Brain pericyte (primary cell): ENCODE data around the gene CBLN3.
"Not testable (repeated sequence)": the region's sequence is repeated elsewhere in the genome, so short reads cannot be mapped to it uniquely, and the experiment has no call there.

Source experiments
- DNase-seq: peaks from one replicate; pipeline ENCODE4 v3.0.0-alpha.2; 2012; ENCODE audit warnings: low read depth, low spot score

CBLN3 gene

GRCh38 chr14:24403294-24403998 is 26.0 kb downstream of the CBLN3 start:
- DNase-seq = no peak

DNA sequence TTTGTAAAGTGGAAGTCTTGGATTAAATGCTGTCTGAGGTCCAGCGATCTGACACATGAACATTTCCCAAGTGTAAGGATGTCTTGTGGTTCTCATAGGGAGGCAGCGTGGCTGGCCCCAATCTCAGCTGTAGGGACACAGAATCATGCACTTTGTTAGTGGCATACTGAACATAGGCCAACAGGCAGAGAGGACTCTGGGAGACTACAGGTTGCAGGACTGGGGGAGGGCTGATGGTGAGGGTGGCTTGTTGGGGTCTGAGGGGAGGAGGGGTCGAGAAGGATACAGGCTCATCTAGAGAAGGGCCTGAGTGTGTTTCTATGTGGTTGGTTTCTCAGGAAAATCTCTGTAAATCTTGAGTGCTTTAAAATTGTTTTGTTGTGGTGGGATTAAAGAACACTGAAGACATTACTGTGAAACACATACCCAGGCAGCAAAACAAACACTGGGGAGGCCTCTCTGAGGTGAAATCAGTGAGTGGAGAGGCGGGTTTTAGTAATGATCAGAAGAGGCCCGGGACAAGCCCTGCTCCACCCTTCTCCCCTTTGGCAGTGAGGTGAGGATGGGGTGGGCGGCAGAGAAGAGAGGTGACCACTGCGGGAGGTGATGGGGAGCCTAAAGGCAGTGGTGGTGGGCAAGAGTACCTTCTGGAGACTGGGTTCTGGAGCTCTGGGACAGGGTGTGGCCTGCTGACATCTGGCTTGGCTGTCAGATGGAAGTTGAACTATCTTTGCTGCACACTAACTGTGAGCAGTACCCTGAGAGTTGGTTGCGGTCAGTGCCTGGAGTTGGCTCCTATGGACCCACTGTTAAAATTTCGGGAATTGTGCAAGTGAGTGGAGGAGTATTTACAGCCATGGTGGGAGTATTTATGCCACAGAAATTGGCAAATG is 27.4 kb downstream of the CBLN3 start:
- DNase-seq = no peak

GRCh38 chr14:24399999-24400718 is 29.3 kb downstream of the CBLN3 start:
- no peak for DNase-seq

DNA sequence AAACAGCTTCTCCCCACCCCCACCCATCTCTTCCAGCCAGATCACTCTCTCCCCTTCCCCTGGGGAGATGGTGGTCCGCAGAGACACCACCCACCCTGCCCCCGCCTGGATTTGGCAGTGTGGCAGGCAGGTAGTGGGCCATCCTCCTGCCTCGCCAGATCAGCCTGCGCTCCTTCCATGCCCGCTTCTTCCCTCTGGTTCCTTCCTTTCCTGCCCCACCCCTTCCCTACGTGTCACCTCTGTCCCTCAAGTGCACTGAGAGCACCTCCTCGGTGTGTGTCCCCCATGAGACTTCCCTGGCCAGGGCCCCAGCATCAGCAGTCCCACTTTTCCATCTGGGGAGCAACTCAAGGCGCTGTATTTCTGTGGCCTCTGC is 30.0 kb downstream of the CBLN3 start:
- DNase-seq = no peak

- DNase-seq = no peak
These were observed 30.6 kb downstream of the CBLN3 start, which contains the start of gene NYNRIN for GRCh38 chr14:24398653-24399446. Gene NYNRIN, plus strand, starts transcription at chr14:24399003. Its CDS starts 244 bp downstream, at chr14:24399247.

GRCh38 chr14:24398293-24398652 is 31.2 kb downstream of the CBLN3 start:
- no peak for DNase-seq

DNA sequence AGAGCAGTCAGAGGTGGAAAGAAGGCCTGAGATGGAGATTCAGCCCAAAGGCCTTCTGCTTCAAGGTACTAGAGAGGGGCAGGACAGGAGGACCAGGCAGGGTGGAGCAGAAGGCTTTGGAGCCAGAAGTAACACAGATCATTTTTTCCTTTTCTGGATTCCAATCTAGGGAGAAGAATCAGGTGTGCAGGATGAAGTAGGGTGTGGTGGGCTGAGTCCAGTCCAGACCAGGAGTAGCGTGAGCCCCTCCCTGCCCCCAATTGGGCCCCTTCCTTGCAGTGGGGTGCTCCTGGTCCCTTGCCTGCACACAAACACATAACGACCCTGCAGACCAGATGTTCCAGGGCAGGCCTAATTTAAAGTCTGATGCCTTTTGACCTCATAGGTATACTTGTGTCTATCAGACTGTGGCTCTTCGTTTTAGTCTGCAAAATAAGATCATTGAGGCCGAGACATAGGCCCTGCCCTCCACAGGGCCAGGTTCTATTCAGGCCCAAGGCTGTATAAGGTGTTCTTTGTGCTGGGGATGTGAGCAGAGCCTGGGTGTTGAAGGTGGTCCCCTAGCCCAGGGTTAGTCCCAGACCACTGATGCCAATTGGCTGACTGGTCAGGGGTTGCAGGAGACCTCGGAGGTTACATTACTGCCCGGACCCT is 31.7 kb downstream of the CBLN3 start:
- no peak for DNase-seq

GRCh38 chr14:24395609-24396582 is 33.6 kb downstream of the CBLN3 start:
- DNase-seq = no peak

- no peak for DNase-seq
These were observed 35.2 kb downstream of the CBLN3 start for GRCh38 chr14:24394275-24394674.

GRCh38 chr14:24392325-24393091 is 37.0 kb downstream of the CBLN3 start:
- no peak for DNase-seq

- DNase-seq = no peak
These were observed 38.6 kb downstream of the CBLN3 start for GRCh38 chr14:24390701-24391468.

- no peak for DNase-seq
These were observed 40.1 kb downstream of the CBLN3 start for GRCh38 chr14:24389226-24389848.

GRCh38 chr14:24388474-24389179 is 40.8 kb downstream of the CBLN3 start:
- no peak for DNase-seq

DNA sequence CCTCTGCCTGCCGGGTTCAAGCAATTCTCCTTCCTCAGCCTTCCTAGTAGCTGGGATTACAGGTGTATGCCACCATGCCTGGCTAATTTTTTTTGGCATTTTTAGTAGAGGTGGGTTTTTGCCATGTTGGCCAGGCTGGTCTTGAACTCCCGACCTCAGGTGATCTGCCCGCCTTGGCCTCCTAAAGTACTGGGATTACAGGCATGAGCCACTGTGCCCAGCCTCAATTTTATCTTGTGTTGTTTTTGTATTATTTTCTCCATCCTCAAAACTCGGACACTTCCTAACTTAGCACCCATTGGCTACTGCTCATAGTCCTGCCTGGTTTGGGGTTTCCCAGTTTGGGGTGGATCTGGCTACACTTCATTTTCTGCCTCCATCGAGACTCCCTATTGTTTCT is 41.9 kb downstream of the CBLN3 start:
- not testable (repeated sequence) for DNase-seq

GRCh38 chr14:24387009-24387345 is 42.5 kb downstream of the CBLN3 start:
- DNase-seq = no peak

- DNase-seq = no peak
These were observed 43.9 kb downstream of the CBLN3 start for GRCh38 chr14:24385524-24385923.

DNA sequence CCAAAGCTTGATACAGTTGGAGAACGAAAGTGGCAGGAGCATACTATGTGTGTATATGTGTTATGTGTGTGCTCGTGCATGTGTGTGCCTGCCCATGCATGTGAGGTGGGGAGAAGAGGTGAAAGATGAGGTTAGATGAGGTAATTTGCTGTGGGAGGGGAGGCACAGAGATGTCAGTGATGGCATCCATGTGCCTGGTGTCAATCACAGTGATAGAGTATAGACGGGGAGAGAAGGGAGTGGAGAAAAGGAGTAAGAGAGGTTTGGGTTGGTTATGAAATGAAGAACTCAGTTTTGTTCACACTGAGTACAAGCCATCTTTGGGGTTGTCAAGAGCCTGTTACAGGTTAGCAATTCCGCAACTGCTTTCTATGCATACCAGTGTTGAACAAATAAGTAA is 45.3 kb downstream of the CBLN3 start:
- no peak for DNase-seq
